H9 (cell line): ENCODE data around the gene HS6ST2. TPM values are rescaled to one million over a fixed set of nuclear protein-coding genes. Genes with fewer than 3 reads are reported as not detected.

Experiments used
- DNase-seq: peaks from one replicate; pipeline ENCODE4 v3.0.0-alpha.2; 2017
- H2AFZ ChIP-seq: one replicate; pipeline ENCODE4 v1.6.1; 2013; ENCODE audit warnings: mild to moderate bottlenecking, low read length, control low read depth, moderate library complexity
- H2AK5ac ChIP-seq: 2 replicates; pipeline ENCODE4 v1.6.1; 2013; ENCODE audit warnings: low read length, control low read depth, mixed read lengths; ENCODE audit not compliant: insufficient read length
- H2BK120ac ChIP-seq: one replicate; pipeline ENCODE4 v1.6.1; 2013; ENCODE audit warnings: low read depth, mild to moderate bottlenecking, low read length, control low read depth, inconsistent platforms; ENCODE audit not compliant: poor library complexity, severe bottlenecking
- H2BK12ac ChIP-seq: 2 replicates; pipeline ENCODE4 v1.6.1; 2013; ENCODE audit warnings: low read length, control low read depth, mixed read lengths, low read depth; ENCODE audit not compliant: insufficient read length
- H2BK15ac ChIP-seq: 2 replicates; pipeline ENCODE4 v1.6.1; 2013; ENCODE audit warnings: low read depth, low read length, control low read depth
- H2BK20ac ChIP-seq: one replicate; pipeline ENCODE4 v1.6.1; 2013; ENCODE audit warnings: low read depth, mild to moderate bottlenecking, low read length, control low read depth, inconsistent platforms; ENCODE audit not compliant: poor library complexity, severe bottlenecking
- H2BK5ac ChIP-seq: 2 replicates; pipeline ENCODE4 v1.6.1; 2013; ENCODE audit warnings: low read length, control low read depth, mixed read lengths; ENCODE audit not compliant: insufficient read length
- H3K14ac ChIP-seq: 2 replicates; pipeline ENCODE4 v1.6.1; 2013; ENCODE audit warnings: low read length, control low read depth; ENCODE audit not compliant: insufficient read depth
- H3K18ac ChIP-seq: 2 replicates; pipeline ENCODE4 v1.6.1; 2013; ENCODE audit warnings: low read depth, mild to moderate bottlenecking, mixed read lengths, low read length, control low read depth; ENCODE audit not compliant: insufficient read length
- H3K23ac ChIP-seq: 2 replicates; pipeline ENCODE4 v1.6.1; 2013; ENCODE audit warnings: low read length, control low read depth, mixed read lengths, low read depth; ENCODE audit not compliant: insufficient read length
- H3K23me2 ChIP-seq: 2 replicates; pipeline ENCODE4 v1.6.1; 2013; ENCODE audit warnings: low read depth, mild to moderate bottlenecking, mixed read lengths, low read length, control low read depth; ENCODE audit not compliant: insufficient read length, poor library complexity, severe bottlenecking
- H3K27ac ChIP-seq: 2 replicates; pipeline ENCODE4 v1.5.1; 2013; ENCODE audit warnings: low read length, control low read depth, mixed read lengths, low read depth; ENCODE audit not compliant: insufficient read length
- H3K27me3 ChIP-seq: 2 replicates; pipeline ENCODE4 v1.6.1; 2013; ENCODE audit warnings: low read length, control low read depth, inconsistent platforms; ENCODE audit not compliant: insufficient read depth
- H3K4ac ChIP-seq: 2 replicates; pipeline ENCODE4 v1.6.1; 2013; ENCODE audit warnings: low read depth, mild to moderate bottlenecking, control low read depth, inconsistent platforms, low read length, moderate library complexity
- H3K4me1 ChIP-seq: 2 replicates; pipeline ENCODE4 v1.6.1; 2013; ENCODE audit warnings: low read length, control low read depth, inconsistent platforms; ENCODE audit not compliant: insufficient read depth
- H3K4me2 ChIP-seq: 2 replicates; pipeline ENCODE4 v1.6.1; 2013; ENCODE audit warnings: low read length, control low read depth, mixed read lengths; ENCODE audit not compliant: insufficient read length, insufficient read depth
- H3K56ac ChIP-seq: 2 replicates; pipeline ENCODE4 v1.6.1; 2013; ENCODE audit warnings: low read depth, mild to moderate bottlenecking, mixed read lengths, low read length, control low read depth; ENCODE audit not compliant: insufficient read length
- H3K79me1 ChIP-seq: 2 replicates; pipeline ENCODE4 v1.6.1; 2013; ENCODE audit warnings: low read depth, mild to moderate bottlenecking, moderate library complexity, low read length, control low read depth, inconsistent platforms; ENCODE audit not compliant: insufficient read depth, poor library complexity, severe bottlenecking
- H3K79me2 ChIP-seq: 2 replicates; pipeline ENCODE4 v1.6.1; 2013; ENCODE audit warnings: low read length, control low read depth, inconsistent platforms; ENCODE audit not compliant: insufficient read depth
- H3K9ac ChIP-seq: 2 replicates; pipeline ENCODE4 v1.6.1; 2013; ENCODE audit warnings: low read length, control low read depth, mixed read lengths; ENCODE audit not compliant: insufficient read length; ENCODE audit errors: extremely low read depth
- H3K9me3 ChIP-seq: one replicate; pipeline ENCODE4 v1.6.1; 2013; ENCODE audit warnings: low read depth, low read length, inconsistent platforms; ENCODE audit not compliant: control insufficient read depth
- H3T11ph ChIP-seq: one replicate; pipeline ENCODE4 v1.6.1; 2013; ENCODE audit warnings: mild to moderate bottlenecking, low read length, control low read depth, inconsistent platforms
- H4K20me1 ChIP-seq: one replicate; pipeline ENCODE4 v1.6.1; 2013; ENCODE audit not compliant: control insufficient read depth, insufficient read length, insufficient read depth
- H4K5ac ChIP-seq: 2 replicates; pipeline ENCODE4 v1.6.1; 2013; ENCODE audit warnings: low read depth, mild to moderate bottlenecking, mixed read lengths, low read length, control low read depth; ENCODE audit not compliant: insufficient read length
- H4K8ac ChIP-seq: replicated peaks from 2 replicates; pipeline ENCODE4 v1.6.1; 2013; ENCODE audit warnings: low read length, control low read depth, mixed read lengths, low read depth; ENCODE audit not compliant: insufficient read length
- H4K91ac ChIP-seq: 2 replicates; pipeline ENCODE4 v1.6.1; 2013; ENCODE audit warnings: low read depth, mild to moderate bottlenecking, moderate library complexity, mixed read lengths, low read length, control low read depth; ENCODE audit not compliant: insufficient read length
- H3K27ac Mint-ChIP-seq, 3 experiments: 2 replicates in 2 of 3; 3 replicates in 1 of 3; pipeline ENCODE4 v1.8.0; 2020 to 2021; ENCODE audit warnings: mixed read lengths in 3 of 3, mild to moderate bottlenecking in 1 of 3, moderate library complexity in 1 of 3
- H3K27me3 Mint-ChIP-seq: 2 replicates; pipeline ENCODE4 v1.8.0; 2021; ENCODE audit warnings: low read depth, mild to moderate bottlenecking, moderate library complexity, mixed read lengths
- H3K36me3 Mint-ChIP-seq, 3 experiments: 2 replicates in 2 of 3; 3 replicates in 1 of 3; pipeline ENCODE4 v1.8.0; 2020 to 2021; ENCODE audit warnings: low read depth in 3 of 3, mixed read lengths in 3 of 3; ENCODE audit not compliant: insufficient read depth in 1 of 3
- H3K4me1 Mint-ChIP-seq, 2 experiments: 2 replicates each; pipeline ENCODE4 v1.8.0; 2020; ENCODE audit warnings: mixed read lengths in 2 of 2
- H3K4me3 Mint-ChIP-seq, 2 experiments: 2 replicates in 1 of 2; 3 replicates in 1 of 2; pipeline ENCODE4 v1.8.0; 2020 to 2021; ENCODE audit warnings: mild to moderate bottlenecking in 2 of 2, mixed read lengths in 2 of 2, moderate library complexity in 1 of 2
- H3K9me3 Mint-ChIP-seq, 2 experiments: 2 replicates in 1 of 2; 3 replicates in 1 of 2; pipeline ENCODE4 v1.8.0; 2020; ENCODE audit warnings: mild to moderate bottlenecking in 2 of 2, mixed read lengths in 2 of 2, moderate library complexity in 1 of 2
- CTCF ChIP-seq: fragments of 200-600 bp; sonication (generic); conservative IDR thresholded peaks from 3 replicates; pipeline ENCODE4 v1.8.0; 2021; ENCODE audit warnings: antibody characterized with exemption, mild to moderate bottlenecking
- WGBS: extraction: QIAGEN DNeasy Blood & Tissue Kit; methylation state at CpG from one replicate; pipeline ENCODE4 v1.1.7; 2013; ENCODE audit warnings: missing lambda C conversion rate, low lambda C conversion rate, mixed read lengths; ENCODE audit not compliant: insufficient read length; ENCODE audit errors: extremely low coverage; 5-methylcytosine and 5-hydroxymethylcytosine counted together
- total RNA-seq: library from RNA; stranded (reverse); gene quantifications from 2 replicates; pipeline ENCODE4 v1.2.1, GENCODE V29; 2021

HS6ST2 gene
- total RNA-seq, 1 experiment from 2014 or later = 4.8 TPM

- no peak overlapping the region for H3K14ac ChIP-seq
- 0 out of 7 replicates have a peak overlapping the region, but pooled peaks of 1 of the 3 experiments have one; percentile 23 for H3K27ac Mint-ChIP-seq
- WGBS = no CpG with 5 or more reads among the region's 4 CpGs
- no peaks in the 10 kb centered on the region for H3K79me1 ChIP-seq
- no peaks in the 10 kb centered on the region for H3K79me2 ChIP-seq
- TF ChIP-seq CTCF = no peak
- no peak overlapping the region for H3K4ac ChIP-seq
- no peaks in the 10 kb centered on the region for H3K27me3 Mint-ChIP-seq
- no peak overlapping the region; a peak in 1 of 5 replicates for H3K4me3 Mint-ChIP-seq
- H4K20me1 ChIP-seq = no peaks in the 10 kb centered on the region
- no peaks in the 10 kb centered on the region for H3K9me3 ChIP-seq
- no peak overlapping the region for H2AFZ ChIP-seq
- H3K23me2 ChIP-seq = no peaks in the 10 kb centered on the region
- H3K36me3 Mint-ChIP-seq = peaks cover 1 to 5% (median 2%) of the 10 kb centered on the region in 3 experiments; a peak in 4 of 7 replicates
- H3K18ac ChIP-seq = no peak overlapping the region
- no peak overlapping the region for H3K56ac ChIP-seq
- no peak overlapping the region for H3T11ph ChIP-seq
- no peaks in the 10 kb centered on the region for H3K27me3 ChIP-seq
- H2BK120ac ChIP-seq = no peak overlapping the region
- H3K9me3 Mint-ChIP-seq = peaks cover 2 to 4% of the 10 kb centered on the region in 2 experiments; a peak in 3 of 5 replicates
- no peak overlapping the region for H3K23ac ChIP-seq
- no peak overlapping the region for H4K91ac ChIP-seq
- DNase-seq = no peak
- peaks cover 9 to 10% of the 10 kb centered on the region in 2 experiments; a peak in 3 of 4 replicates for H3K4me1 Mint-ChIP-seq
- no peak overlapping the region for H3K4me2 ChIP-seq
- no peaks in the 10 kb centered on the region for H3K4me1 ChIP-seq
- H2BK12ac ChIP-seq = no peak overlapping the region
- H3K9ac ChIP-seq = no peak overlapping the region
- H4K5ac ChIP-seq = no peak overlapping the region
- H3K27ac ChIP-seq = no peak overlapping the region
- H2BK20ac ChIP-seq = no peak overlapping the region
- H4K8ac ChIP-seq = no peak overlapping the region
- H2AK5ac ChIP-seq = no peak overlapping the region
- H2BK15ac ChIP-seq = no peak overlapping the region
- no peak overlapping the region for H2BK5ac ChIP-seq
Observed at GRCh38 chrX:132795181-132795580, 163.2 kb downstream of the HS6ST2 start.
